Kidney glomerular epithelial cell (primary cell): ENCODE results near the gene MN1.
"Not testable (repeated sequence)": the region's sequence is repeated elsewhere in the genome, so short reads cannot be mapped to it uniquely, and the experiment has no call there.

Source experiments
- DNase-seq: peaks from one replicate; lab custom pipeline; 2025; lab: John Stamatoyannopoulos, UW

Gene MN1

DNA sequence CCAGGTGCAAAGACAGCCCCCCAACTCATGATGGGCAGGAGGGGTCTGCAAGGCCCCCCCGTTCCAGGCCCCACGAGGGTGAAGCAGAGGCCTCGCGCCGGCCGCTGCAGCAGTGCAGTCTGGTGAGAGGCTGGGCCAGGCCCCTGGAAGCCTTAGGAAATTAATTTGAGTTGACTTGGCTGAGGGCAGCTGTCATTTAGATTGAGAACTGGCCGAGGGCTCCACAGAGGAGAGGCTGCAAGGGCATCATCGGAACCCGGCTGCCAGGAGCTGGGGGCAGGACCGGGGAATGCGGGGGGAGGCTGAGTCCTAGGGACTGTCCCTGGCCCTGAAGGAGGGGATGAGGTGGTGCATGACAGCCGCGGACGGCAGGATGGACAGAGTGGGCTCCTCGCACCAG, 39.9 kb downstream of the MN1 start:
- no peak for DNase-seq

DNA sequence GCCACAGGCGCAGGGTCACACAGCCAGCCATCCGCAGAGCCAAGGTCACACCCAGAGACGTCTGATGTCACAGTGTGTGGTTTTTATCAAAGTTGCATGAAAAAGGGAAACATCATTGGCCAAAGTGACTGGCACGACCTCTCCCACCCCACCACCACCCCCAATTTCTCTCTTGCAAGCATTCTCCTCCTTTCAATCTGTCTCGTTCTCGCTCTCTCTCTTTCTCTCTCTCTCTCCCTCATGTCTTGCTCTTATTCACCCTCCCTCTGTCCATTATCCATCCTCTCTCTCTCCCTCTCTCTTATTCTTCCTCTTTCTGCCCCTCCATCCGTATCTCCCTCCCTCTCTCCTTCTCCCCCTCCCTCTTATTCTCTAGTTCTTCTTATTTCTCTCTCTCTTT, 40.6 kb downstream of the MN1 start:
- no peak for DNase-seq

DNA sequence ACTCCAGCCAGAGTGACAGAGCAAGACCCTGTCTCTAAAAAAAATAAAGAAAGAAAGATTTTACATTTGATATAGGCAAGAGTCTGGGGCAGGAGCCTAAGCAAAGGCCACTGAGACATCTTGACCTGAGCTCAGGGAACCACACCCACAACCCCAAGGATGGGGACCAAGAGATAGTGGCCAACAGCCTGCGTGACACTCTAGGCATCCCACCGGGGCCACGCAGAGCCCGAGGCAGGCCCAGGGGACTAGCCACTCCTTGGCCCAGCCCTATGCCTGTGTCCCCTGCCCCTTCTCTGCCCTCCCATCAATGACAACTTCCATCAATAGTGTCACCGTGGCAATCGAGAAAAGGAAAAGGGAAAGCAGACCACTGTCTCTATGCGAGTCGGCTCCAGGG, 41.1 kb downstream of the MN1 start:
- DNase-seq: no peak

DNA sequence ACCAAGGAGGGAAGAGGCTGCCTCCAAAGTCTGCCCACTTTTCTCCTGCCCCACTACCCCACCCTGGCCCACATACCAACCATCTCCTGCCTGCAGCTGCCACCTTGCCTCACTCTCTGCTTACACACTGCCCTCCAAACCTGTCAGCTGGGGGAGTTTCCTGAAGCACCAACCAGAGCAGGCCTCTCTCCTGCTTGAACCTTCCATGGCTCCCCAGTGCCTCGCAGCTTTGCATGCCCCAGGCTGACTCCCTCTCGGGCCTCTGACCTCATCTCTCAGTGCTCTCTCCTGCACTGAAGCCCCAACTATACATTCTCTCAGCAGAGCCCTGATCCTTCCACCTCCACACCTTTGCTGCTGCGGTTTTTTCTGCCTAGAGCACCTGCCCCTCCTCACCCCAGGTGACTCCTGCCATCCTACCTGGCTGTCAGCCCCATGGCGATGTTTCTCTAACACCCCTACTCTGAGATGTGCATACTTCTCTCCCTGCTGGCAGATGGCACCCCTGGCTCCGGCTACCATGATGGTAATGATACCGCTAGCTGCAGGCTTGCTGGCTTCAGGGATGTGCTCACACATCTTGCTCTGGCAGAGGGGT, 43.5 kb downstream of the MN1 start:
- no peak for DNase-seq

GRCh38 chr22:27756212-27756660, 45.3 kb downstream of the MN1 start:
- DNase-seq: no peak

GRCh38 chr22:27755521-27756211, 45.9 kb downstream of the MN1 start:
- DNase-seq: no peak

GRCh38 chr22:27754888-27755480, 46.6 kb downstream of the MN1 start:
- no peak for DNase-seq

- peak; percentile 43 for DNase-seq
These were observed 47.2 kb downstream of the MN1 start for GRCh38 chr22:27754247-27754887.

- DNase-seq: no peak
These were observed 48.8 kb downstream of the MN1 start for GRCh38 chr22:27752771-27753170.

DNA sequence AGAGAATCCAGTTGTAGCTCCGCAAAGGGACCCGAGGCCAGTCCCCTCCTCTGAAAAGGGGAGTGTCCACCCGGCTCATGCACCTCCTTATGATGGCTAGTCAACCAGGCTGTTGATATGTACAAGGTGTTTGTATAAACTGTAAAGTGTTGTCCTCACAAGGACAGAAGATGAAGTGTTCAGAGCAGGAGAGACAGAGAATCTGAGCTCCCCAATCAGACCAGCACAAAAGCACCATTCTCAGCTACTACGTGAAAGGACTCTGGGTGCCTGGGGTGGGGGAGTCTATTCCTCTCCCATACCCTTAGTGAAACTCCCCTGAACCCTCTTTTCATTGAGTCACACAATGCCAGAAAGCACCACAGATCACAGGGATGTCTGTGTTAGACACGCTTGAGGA, 49.4 kb downstream of the MN1 start:
- DNase-seq: no peak

- no peak for DNase-seq
These were observed 50.1 kb downstream of the MN1 start for GRCh38 chr22:27751277-27752070.

DNA sequence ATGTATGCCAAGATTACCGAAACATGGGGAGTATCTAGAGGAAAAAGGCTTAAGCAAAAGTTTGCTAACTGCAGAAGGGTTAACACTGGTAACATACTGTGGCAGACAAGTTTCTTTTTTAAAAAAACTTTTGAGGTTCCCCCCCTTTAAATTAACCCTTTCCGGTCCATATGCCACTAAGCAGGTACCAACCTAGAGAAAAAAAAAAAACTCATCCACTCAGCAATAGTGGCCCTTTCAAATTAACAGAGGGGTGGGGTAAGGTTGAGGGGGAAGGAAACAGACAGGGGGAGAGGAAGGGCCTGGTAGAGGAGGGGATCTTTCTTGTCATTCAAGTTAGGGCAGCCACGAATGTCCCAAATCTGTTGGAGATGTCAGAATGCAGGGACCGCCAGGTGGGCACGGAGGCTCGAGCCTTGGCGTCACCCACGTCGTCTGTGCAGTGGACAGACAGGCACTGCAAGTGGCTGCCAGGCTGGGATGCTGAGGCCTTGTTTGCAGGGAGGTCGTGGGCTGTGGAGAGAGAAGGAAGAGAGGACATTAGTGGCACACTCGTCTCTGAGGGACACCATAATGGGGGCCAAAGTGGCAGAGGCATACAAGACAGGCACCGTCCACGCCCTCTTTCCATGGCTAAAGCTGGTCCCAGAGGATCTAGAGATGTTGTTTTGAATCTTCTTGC, 50.8 kb downstream of the MN1 start:
- DNase-seq: no peak

DNA sequence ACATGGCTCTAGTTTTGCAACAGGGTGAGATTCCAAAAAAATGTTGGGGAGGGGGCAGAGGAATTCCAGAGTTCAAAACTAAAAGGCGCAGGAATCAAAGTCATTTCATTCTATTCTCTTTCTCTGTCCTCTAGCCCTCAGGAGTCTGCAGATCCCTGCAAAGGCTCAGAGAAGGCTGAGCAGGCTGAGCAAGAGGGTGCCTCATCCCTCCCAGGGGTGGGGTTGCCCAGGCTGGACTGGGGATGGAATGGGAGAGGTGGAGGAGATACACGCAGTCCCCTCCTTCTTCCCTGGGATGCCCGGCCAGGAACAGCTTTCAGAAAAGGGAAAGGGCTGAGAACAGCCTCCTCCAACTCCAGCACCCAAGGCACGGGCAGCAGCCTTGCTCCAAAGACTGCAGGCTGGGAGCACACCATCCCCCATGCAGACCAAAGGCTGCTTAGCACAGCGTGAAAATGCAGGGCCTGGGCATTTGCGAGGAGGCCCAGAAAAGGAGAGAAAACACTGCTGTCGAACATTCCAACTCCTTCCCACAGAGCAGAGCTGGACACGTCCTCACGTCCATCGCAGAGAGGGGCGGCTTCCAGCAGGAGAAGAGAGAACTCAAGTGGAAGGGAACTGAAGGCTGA, 51.8 kb downstream of the MN1 start:
- peak; percentile 7 for DNase-seq

DNA sequence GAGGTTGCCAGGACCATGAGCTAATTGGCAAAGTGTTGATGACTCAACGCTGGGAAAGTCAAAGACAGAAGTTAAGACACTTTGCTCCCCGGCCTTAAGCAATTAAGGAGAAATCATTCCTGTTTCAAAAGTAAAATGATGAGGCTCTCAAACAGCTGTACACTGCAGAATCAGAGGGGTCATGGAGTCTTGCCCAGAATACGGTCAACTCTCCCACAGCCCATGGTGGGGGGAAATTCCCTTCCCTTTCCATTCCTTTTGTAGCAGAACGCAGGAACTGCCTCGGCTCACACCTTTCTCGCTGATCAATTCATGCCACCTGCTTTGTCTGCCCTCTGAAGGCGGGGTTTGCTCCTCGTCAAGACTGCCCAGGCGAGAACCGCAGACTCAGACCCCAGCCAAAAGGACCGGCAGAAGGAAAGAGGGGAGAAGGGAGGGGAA, 52.8 kb downstream of the MN1 start:
- no peak for DNase-seq

DNA sequence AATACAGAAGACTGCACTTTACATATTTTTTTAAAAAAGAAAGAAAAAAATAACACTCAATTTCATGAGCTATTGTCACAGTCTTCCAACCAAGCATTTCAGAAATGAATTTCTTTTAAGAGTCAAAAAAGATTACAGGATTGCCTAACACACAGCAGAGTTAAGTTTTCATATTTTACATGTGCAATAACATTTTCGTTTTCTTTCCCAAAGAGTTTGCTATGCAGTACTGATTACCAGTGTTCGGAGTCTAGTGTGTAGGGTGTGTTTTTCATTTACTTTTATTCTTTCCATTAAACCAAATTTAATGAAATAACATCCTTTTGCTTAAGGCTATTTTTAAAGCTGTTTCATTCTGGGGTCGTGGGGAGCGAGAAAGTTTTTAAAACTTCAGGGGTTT, 53.2 kb downstream of the MN1 start:
- DNase-seq: no peak

- DNase-seq: no peak
These were observed 53.9 kb downstream of the MN1 start for GRCh38 chr22:27747396-27748221.

DNA sequence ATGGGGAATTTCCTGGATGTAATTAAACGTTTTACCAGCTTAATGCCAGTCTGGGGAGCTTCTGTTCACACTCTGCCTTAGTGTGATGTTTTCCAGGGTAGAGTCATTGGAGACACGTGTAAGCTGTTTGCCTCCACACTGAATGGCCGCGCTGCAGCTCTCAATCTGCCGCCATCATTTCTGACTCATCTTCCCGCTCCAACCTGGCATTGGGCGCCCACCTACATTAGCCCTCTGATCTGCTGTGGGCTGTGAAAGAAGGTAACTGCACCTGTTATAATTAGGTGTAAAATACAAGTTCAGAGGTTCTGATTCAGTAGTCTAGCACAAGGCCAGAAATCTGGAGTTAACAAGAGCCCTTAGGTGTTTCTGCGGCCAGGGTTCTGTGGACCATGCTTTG, 54.6 kb downstream of the MN1 start:
- no peak for DNase-seq

GRCh38 chr22:27745809-27746208, 55.7 kb downstream of the MN1 start:
- DNase-seq: no peak

GRCh38 chr22:27745154-27745553, 56.4 kb downstream of the MN1 start:
- DNase-seq: no peak

DNA sequence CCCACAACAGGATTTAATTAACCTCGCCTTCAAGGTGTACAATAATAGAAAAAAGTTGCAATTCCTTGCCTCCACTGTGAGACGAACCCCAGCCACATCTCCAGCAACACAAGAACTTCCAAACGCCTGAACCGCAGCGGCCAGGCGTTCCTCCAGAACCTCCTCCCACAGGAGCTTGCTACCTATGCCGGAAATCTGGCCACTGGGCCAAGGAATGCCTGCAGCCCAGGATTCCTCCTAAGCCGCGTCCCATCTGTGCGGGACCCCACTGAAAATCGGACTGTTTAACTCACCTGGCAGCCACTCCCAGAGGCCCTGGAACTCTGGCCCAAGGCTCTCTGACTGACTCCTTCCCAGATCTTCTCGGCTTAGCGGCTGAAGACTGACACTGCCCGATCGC, 57.5 kb downstream of the MN1 start:
- DNase-seq: not testable (repeated sequence)
